SK-N-SH (cell line): Measurements from ENCODE around the gene UGT2A3. TPM values are rescaled to one million over a fixed set of nuclear protein-coding genes. Genes with fewer than 3 reads are reported as not detected.

Experiments
- CTCF ChIA-PET: fragments of 300-600, 350-600 bp; formaldehyde crosslinking; extraction: SDS; loops from one replicate; lab custom pipeline; 2021; lab: Yijun Ruan, JAX
- POLR2A ChIA-PET: fragments of 350-600 bp; sonication (Branson Sonifier 250); formaldehyde crosslinking; extraction: SDS; loops from one replicate; lab custom pipeline; 2020; ENCODE audit warnings: antibody characterized with exemption, inconsistent platforms; lab: Yijun Ruan, JAX
- DNase-seq: peaks from one replicate; pipeline ENCODE4 v3.0.0; 2012
- H2AFZ ChIP-seq: fragments of 200-600 bp; sonication (generic); 2 replicates; pipeline ENCODE4 v1.8.1; 2016; ENCODE audit warnings: antibody characterized with exemption, mild to moderate bottlenecking, low read depth
- H3F3A ChIP-seq: fragments of 200-600 bp; sonication (generic); replicated peaks from 2 replicates; pipeline ENCODE3; 2016; ENCODE audit warnings: antibody characterized with exemption, mild to moderate bottlenecking; ENCODE audit not compliant: insufficient read depth
- H3K27ac ChIP-seq, 2 experiments: fragments of 200-500 bp in 1 of 2; fragments of 200-600 bp in 1 of 2; sonication (Bioruptor generic) in 1 of 2; sonication (generic), shearing (Covaris generic) in 1 of 2; 2 replicates each; pipeline versions ENCODE4 v1.5.1 to v1.6.1; 2014 to 2016; ENCODE audit warnings: low read depth in 2 of 2, inconsistent platforms in 1 of 2, low read length in 1 of 2, mild to moderate bottlenecking in 1 of 2, mixed read lengths in 1 of 2
- H3K27me3 ChIP-seq: fragments of 200-600 bp; sonication (generic), shearing (Covaris generic); 2 replicates; pipeline ENCODE4 v1.6.1; 2016; ENCODE audit warnings: mixed run types; ENCODE audit not compliant: insufficient read depth
- H3K36me3 ChIP-seq, 2 experiments: fragments of 200-500 bp in 1 of 2; fragments of 200-600 bp in 1 of 2; sonication (Bioruptor generic) in 1 of 2; sonication (generic) in 1 of 2; replicated peaks in 1 of 2; 2 replicates each; pipeline versions ENCODE3 to v1.5.1; 2014 to 2016; ENCODE audit warnings: low read length in 1 of 2, mild to moderate bottlenecking in 1 of 2; ENCODE audit not compliant: insufficient read depth in 2 of 2, control insufficient read depth in 1 of 2
- H3K4me1 ChIP-seq, 2 experiments: fragments of 200-500 bp in 1 of 2; fragments of 200-600 bp in 1 of 2; sonication (Bioruptor generic) in 1 of 2; sonication (generic), shearing (Covaris generic) in 1 of 2; 2 replicates each; pipeline versions ENCODE4 v1.5.1 to v1.6.1; 2014 to 2016; ENCODE audit warnings: low read depth in 1 of 2, low read length in 1 of 2, mixed run types in 1 of 2; ENCODE audit not compliant: insufficient read depth in 2 of 2, control insufficient read depth in 1 of 2
- H3K4me2 ChIP-seq: fragments of 200-600 bp; sonication (generic), shearing (Covaris generic); 2 replicates; pipeline ENCODE4 v1.6.1; 2017; ENCODE audit warnings: mixed run types
- H3K4me3 ChIP-seq, 2 experiments: fragments of 200-500 bp in 1 of 2; fragments of 200-600 bp in 1 of 2; sonication (Bioruptor generic) in 1 of 2; sonication (generic), shearing (Covaris generic) in 1 of 2; 2 replicates each; pipeline versions ENCODE4 v1.5.1 to v1.8.1; 2014 to 2016; ENCODE audit warnings: low read depth in 2 of 2, inconsistent platforms in 1 of 2, low read length in 1 of 2, mild to moderate bottlenecking in 1 of 2, mixed read lengths in 1 of 2, moderate library complexity in 1 of 2
- H3K79me2 ChIP-seq: fragments of 200-600 bp; sonication (generic); 2 replicates; pipeline ENCODE4 v1.8.1; 2017; ENCODE audit warnings: mild to moderate bottlenecking; ENCODE audit not compliant: insufficient read depth
- H3K9ac ChIP-seq: fragments of 200-600 bp; sonication (generic); 2 replicates; pipeline ENCODE4 v1.6.1; 2017; ENCODE audit warnings: mixed run types
- H3K9me2 ChIP-seq: fragments of 200-600 bp; sonication (generic); 2 replicates; pipeline ENCODE4 v1.6.1; 2017; ENCODE audit warnings: mixed run types
- H3K9me3 ChIP-seq: fragments of 200-600 bp; sonication (generic); 2 replicates; pipeline ENCODE4 v1.6.1; 2017; ENCODE audit warnings: mixed run types, mild to moderate bottlenecking, moderate library complexity
- H4K20me1 ChIP-seq: fragments of 200-600 bp; sonication (generic); 2 replicates; pipeline ENCODE4 v1.6.1; 2017; ENCODE audit warnings: mild to moderate bottlenecking, mixed run types; ENCODE audit not compliant: insufficient read depth
- EP300 ChIP-seq, 2 experiments: IDR thresholded peaks; 2 replicates each; pipeline versions ENCODE4 v1.4.0 to v1.6.1; 2012; ENCODE audit warnings: borderline replicate concordance in 1 of 2, low read depth in 1 of 2, low read length in 1 of 2
- FOSL2 ChIP-seq: IDR thresholded peaks from 2 replicates; pipeline ENCODE4 v1.4.0; 2012; ENCODE audit warnings: low read depth, mild to moderate bottlenecking, moderate library complexity, borderline replicate concordance
- GATA2 ChIP-seq: sonication (generic); formaldehyde crosslinking; IDR thresholded peaks from 2 replicates; pipeline ENCODE4 v1.5.0; 2020; ENCODE audit warnings: mild to moderate bottlenecking, missing genetic modification reagents
- JUND ChIP-seq: IDR thresholded peaks from 2 replicates; pipeline ENCODE4 v1.4.0; 2012
- MEF2A ChIP-seq: IDR thresholded peaks from 2 replicates; pipeline ENCODE4 v1.4.0; 2012; ENCODE audit warnings: low read depth, borderline replicate concordance
- MXI1 ChIP-seq: IDR thresholded peaks from 2 replicates; pipeline ENCODE4 v1.6.1; 2012; ENCODE audit warnings: mild to moderate bottlenecking, low read depth, low read length, improper control_type of control experiment
- NFIC ChIP-seq: IDR thresholded peaks from 2 replicates; pipeline ENCODE4 v1.4.0; 2012; ENCODE audit warnings: borderline replicate concordance
- NRF1 ChIP-seq: IDR thresholded peaks from 2 replicates; pipeline ENCODE4 v1.6.1; 2012; ENCODE audit warnings: low read depth, mild to moderate bottlenecking, low read length
- POLR2AphosphoS5 ChIP-seq: IDR thresholded peaks from 2 replicates; pipeline ENCODE4 v1.6.1; 2012; ENCODE audit warnings: low read depth, low read length
- RFX5 ChIP-seq: IDR thresholded peaks from 2 replicates; pipeline ENCODE4 v1.6.1; 2012; ENCODE audit warnings: mild to moderate bottlenecking, improper control_type of control experiment, low read length
- RXRA ChIP-seq: IDR thresholded peaks from 2 replicates; pipeline ENCODE4 v1.4.0; 2012; ENCODE audit warnings: low read depth, mild to moderate bottlenecking, borderline replicate concordance
- SIN3A ChIP-seq: IDR thresholded peaks from 2 replicates; pipeline ENCODE4 v1.6.1; 2012; ENCODE audit warnings: low read depth, mild to moderate bottlenecking, low read length, moderate library complexity, borderline replicate concordance
- TCF12 ChIP-seq: IDR thresholded peaks from 2 replicates; pipeline ENCODE4 v1.4.0; 2012
- WGBS: methylation state at CpG from one replicate; pipeline ENCODE4 v1.1.6; 2017; ENCODE audit warnings: low lambda C conversion rate; 5-methylcytosine and 5-hydroxymethylcytosine counted together
- polyA plus RNA-seq, 3 experiments: library from polyadenylated mRNA; depleted of rRNA; stranded (reverse); fragments of >200 nt; gene quantifications; 2 replicates each; pipeline ENCODE4 v1.2.3, GENCODE V29; 2012
- TF ChIP-seq, protein P1 (sequence below): fragments of 200-600 bp; sonication (generic); IDR thresholded peaks from 2 replicates; pipeline ENCODE4 v1.6.1; 2017; ENCODE audit warnings: antibody characterized with exemption, mild to moderate bottlenecking, moderate library complexity
- TF ChIP-seq, protein P2 (sequence below): IDR thresholded peaks from 2 replicates; pipeline ENCODE4 v1.4.0; 2012; ENCODE audit warnings: low read depth, borderline replicate concordance
- TF ChIP-seq, protein P3 (sequence below): IDR thresholded peaks from 2 replicates; pipeline ENCODE4; 2012

Gene UGT2A3
- polyA plus RNA-seq, 1 of the 3 experiments (the other 2 are of a cell fraction) = not detected

DNA sequence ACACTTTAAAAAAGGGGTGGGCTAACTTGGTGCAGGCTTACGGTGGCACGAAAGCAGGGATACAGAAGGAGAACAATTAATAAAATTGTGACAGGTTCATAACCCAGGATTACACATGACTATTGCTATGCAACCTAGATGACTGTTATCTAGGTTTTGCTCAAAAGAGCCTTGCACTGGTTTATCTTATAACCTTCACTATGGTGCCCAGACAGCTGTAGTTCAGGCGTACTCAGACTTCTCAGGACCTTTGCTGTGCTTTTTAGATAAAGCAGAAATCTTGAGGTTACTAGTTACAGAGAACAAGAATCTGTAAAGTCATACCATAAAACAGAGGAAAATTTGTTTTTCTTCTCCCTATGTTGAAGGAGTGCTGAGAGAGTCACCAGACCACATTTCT lies 44.4 kb downstream of the UGT2A3 start:
- ChIA-PET POLR2A (no interaction called here), CTCF (no interaction called here)
- H3F3A ChIP-seq = no peaks in the 10 kb centered on the region
- no peaks in the 10 kb centered on the region for H4K20me1 ChIP-seq
- no peaks in the 10 kb centered on the region for H3K4me1 ChIP-seq
- no peak for TF ChIP-seq TCF12
- TF ChIP-seq, protein P1, sequence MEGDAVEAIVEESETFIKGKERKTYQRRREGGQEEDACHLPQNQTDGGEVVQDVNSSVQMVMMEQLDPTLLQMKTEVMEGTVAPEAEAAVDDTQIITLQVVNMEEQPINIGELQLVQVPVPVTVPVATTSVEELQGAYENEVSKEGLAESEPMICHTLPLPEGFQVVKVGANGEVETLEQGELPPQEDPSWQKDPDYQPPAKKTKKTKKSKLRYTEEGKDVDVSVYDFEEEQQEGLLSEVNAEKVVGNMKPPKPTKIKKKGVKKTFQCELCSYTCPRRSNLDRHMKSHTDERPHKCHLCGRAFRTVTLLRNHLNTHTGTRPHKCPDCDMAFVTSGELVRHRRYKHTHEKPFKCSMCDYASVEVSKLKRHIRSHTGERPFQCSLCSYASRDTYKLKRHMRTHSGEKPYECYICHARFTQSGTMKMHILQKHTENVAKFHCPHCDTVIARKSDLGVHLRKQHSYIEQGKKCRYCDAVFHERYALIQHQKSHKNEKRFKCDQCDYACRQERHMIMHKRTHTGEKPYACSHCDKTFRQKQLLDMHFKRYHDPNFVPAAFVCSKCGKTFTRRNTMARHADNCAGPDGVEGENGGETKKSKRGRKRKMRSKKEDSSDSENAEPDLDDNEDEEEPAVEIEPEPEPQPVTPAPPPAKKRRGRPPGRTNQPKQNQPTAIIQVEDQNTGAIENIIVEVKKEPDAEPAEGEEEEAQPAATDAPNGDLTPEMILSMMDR = no peak
- no peak for TF ChIP-seq JUND
- no peak for TF ChIP-seq FOSL2
- TF ChIP-seq MEF2A = no peak
- no peak for TF ChIP-seq POLR2AphosphoS5
- TF ChIP-seq GATA2 = no peak
- no peak for TF ChIP-seq NRF1
- TF ChIP-seq, protein P2, sequence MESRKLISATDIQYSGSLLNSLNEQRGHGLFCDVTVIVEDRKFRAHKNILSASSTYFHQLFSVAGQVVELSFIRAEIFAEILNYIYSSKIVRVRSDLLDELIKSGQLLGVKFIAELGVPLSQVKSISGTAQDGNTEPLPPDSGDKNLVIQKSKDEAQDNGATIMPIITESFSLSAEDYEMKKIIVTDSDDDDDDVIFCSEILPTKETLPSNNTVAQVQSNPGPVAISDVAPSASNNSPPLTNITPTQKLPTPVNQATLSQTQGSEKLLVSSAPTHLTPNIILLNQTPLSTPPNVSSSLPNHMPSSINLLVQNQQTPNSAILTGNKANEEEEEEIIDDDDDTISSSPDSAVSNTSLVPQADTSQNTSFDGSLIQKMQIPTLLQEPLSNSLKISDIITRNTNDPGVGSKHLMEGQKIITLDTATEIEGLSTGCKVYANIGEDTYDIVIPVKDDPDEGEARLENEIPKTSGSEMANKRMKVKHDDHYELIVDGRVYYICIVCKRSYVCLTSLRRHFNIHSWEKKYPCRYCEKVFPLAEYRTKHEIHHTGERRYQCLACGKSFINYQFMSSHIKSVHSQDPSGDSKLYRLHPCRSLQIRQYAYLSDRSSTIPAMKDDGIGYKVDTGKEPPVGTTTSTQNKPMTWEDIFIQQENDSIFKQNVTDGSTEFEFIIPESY = no peak
- TF ChIP-seq, protein P3, sequence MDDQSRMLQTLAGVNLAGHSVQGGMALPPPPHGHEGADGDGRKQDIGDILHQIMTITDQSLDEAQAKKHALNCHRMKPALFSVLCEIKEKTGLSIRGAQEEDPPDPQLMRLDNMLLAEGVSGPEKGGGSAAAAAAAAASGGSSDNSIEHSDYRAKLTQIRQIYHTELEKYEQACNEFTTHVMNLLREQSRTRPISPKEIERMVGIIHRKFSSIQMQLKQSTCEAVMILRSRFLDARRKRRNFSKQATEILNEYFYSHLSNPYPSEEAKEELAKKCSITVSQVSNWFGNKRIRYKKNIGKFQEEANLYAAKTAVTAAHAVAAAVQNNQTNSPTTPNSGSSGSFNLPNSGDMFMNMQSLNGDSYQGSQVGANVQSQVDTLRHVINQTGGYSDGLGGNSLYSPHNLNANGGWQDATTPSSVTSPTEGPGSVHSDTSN = no peak
- H3K27me3 ChIP-seq = peaks cover 36% of the 10 kb centered on the region; the same call in 1 of the 2 replicates
- no peaks in the 10 kb centered on the region for H3K9me3 ChIP-seq
- H2AFZ ChIP-seq = no peak overlapping the region
- WGBS = 15% methylated on average over 3 of the region's 3 CpGs
- H3K4me2 ChIP-seq = no peak overlapping the region
- no peaks in the 10 kb centered on the region for H3K36me3 ChIP-seq
- no peak overlapping the region for H3K4me3 ChIP-seq
- H3K27ac ChIP-seq = no peak overlapping the region
- H3K79me2 ChIP-seq = no peaks in the 10 kb centered on the region
- no peak overlapping the region for H3K9ac ChIP-seq
- DNase-seq = no peak
- H3K9me2 ChIP-seq = no peaks in the 10 kb centered on the region

DNA sequence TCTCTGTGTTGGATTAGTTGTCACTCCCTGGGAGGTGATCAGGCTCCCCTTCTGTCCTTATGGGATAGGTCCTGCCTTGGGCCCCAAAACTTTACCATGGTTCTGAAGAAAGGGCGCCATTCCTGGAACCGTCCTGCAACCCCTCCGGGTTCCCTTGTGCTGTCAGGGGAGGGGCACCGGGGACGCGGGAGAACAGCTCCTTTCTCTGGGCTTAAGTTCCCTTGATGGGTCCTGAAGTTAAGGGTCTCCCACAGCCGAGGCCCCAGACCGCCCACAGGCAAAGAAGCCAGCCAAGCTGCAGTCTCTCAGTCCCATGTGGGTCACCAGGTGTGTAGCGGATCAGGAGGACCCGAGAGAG lies 44.8 kb downstream of the UGT2A3 start:
- 12% methylated on average over 7 of the region's 10 CpGs for WGBS
- H3K4me3 ChIP-seq = peak overlapping the region in 1 of 2 experiments; percentile 54; a peak in 1 of 4 replicates
- no peaks in the 10 kb centered on the region for H3K4me1 ChIP-seq
- H3K36me3 ChIP-seq = no peaks in the 10 kb centered on the region
- H3K9me2 ChIP-seq = no peaks in the 10 kb centered on the region
- no peaks in the 10 kb centered on the region for H4K20me1 ChIP-seq
- no peak overlapping the region for H3K9ac ChIP-seq
- H3K79me2 ChIP-seq = no peaks in the 10 kb centered on the region
- peaks cover 36% of the 10 kb centered on the region; the same call in 1 of the 2 replicates for H3K27me3 ChIP-seq
- H3K9me3 ChIP-seq = no peaks in the 10 kb centered on the region
- ChIA-PET CTCF (no interaction called here), POLR2A (no interaction called here)
- H3K4me2 ChIP-seq = peak overlapping the region; percentile 72
- TF ChIP-seq RFX5 (no peak), GATA2 (no peak), MXI1 (no peak), SIN3A (no peak), TCF12 (no peak), NFIC (no peak), RXRA (no peak), EP300 (IDR thresholded peaks at IDR 0.05; ENCODE audit: borderline replicate concordance in 1 of 2, low read depth in 1 of 2, low read length in 1 of 2) (no peak)
- TF ChIP-seq, protein P2 = no peak
- TF ChIP-seq, all 33 proteins: peak for 0
- Histone ChIP-seq H3F3A (no peaks in the 10 kb centered on the region), H2AFZ (peak overlapping the region; percentile 30; the same call in 1 of the 2 replicates), H3K27ac (no peak overlapping the region)
- no peak for DNase-seq
